Esophagus (tissue), 2 donors: Measurements from ENCODE around the gene CT45A3. TPM values are rescaled to one million over a fixed set of nuclear protein-coding genes. Genes with fewer than 3 reads are reported as not detected.

Experiments used
- polyA plus RNA-seq, 2 donors: library from polyadenylated mRNA; stranded (reverse); fragments of 200-250 nt; gene quantifications; one replicate each; pipeline ENCODE4 v1.2.3, GENCODE V29; 2013
- donor health status: healthy with polysubstance abuse.
- donor health status: Bipolar disorder and iron deficiency.

Gene CT45A3
- polyA plus RNA-seq, 2 donors: not detected

Other genes starting within 250 kb of the CT45A3 start
- 10 to 100 TPM in 1 of 2 donors, 1 to 10 TPM in 1; 5.1 to 12.6 TPM for gene INTS6L, start 247.5 kb downstream of the CT45A3 start, polyA plus RNA-seq
- not detected for gene CT45A1, start 54.6 kb downstream of the CT45A3 start, polyA plus RNA-seq
- gene CT45A5, start 17.3 kb upstream of the CT45A3 start, polyA plus RNA-seq: not detected
- gene CT45A6, start 34.6 kb upstream of the CT45A3 start, polyA plus RNA-seq: not detected
- gene CT45A2, start 51.8 kb upstream of the CT45A3 start, polyA plus RNA-seq: not detected
- gene CT45A7, start 69.1 kb upstream of the CT45A3 start, polyA plus RNA-seq: not detected
- gene CT45A8, start 86.3 kb upstream of the CT45A3 start, polyA plus RNA-seq: not detected
- gene CT45A9, start 103.6 kb upstream of the CT45A3 start, polyA plus RNA-seq: not detected
- gene CT45A10, start 125.3 kb upstream of the CT45A3 start, polyA plus RNA-seq: not detected
- not detected for gene SAGE1, start 125.5 kb upstream of the CT45A3 start, polyA plus RNA-seq
- 1 to 10 TPM; 1.5 to 7.5 TPM for gene MMGT1, start 205.8 kb upstream of the CT45A3 start, polyA plus RNA-seq
- 1 to 10 TPM; 6.6 to 7.2 TPM for gene SLC9A6, start 217.2 kb upstream of the CT45A3 start, polyA plus RNA-seq